RWPE2 (cell line): ENCODE results near the gene GLRA1.
A peak's percentile ranks its signal among the peaks of the same experiment; 100 is the strongest.
"Not testable (repeated sequence)": the region's sequence is repeated elsewhere in the genome, so short reads cannot be mapped to it uniquely, and the experiment has no call there.

Source experiments
- ATAC-seq: fragments of 200-7000 bp; cut with Tn5 transposase; 3 replicates; pipeline ENCODE4 v1.9.1; 2021; ENCODE audit warnings: low read depth
- DNase-seq: peaks from one replicate; pipeline ENCODE4 v3.0.0-alpha.2; 2020; ENCODE audit warnings: low spot score
- H3K27ac ChIP-seq: fragments of 450-650 bp; 2 replicates; pipeline ENCODE4 v1.5.1; 2017; ENCODE audit warnings: mild to moderate bottlenecking; ENCODE audit not compliant: poor library complexity, severe bottlenecking
- H3K27me3 ChIP-seq: fragments of 250-450 bp; sonication (Bioruptor Pico); 2 replicates; pipeline ENCODE4 v1.5.1; 2021; ENCODE audit warnings: mild to moderate bottlenecking, moderate library complexity; ENCODE audit not compliant: insufficient read depth, poor library complexity, severe bottlenecking
- H3K36me3 ChIP-seq: fragments of 250-450 bp; sonication (Bioruptor Pico); 2 replicates; pipeline ENCODE4 v1.5.1; 2020; ENCODE audit warnings: low read depth, mild to moderate bottlenecking, moderate library complexity
- H3K4me1 ChIP-seq: fragments of 250-450 bp; sonication (Bioruptor Pico); 2 replicates; pipeline ENCODE4 v1.5.1; 2021; ENCODE audit warnings: mild to moderate bottlenecking, moderate library complexity; ENCODE audit not compliant: insufficient read depth, poor library complexity, severe bottlenecking
- H3K4me3 ChIP-seq: fragments of 250-450 bp; sonication (Bioruptor Pico); 2 replicates; pipeline ENCODE4 v1.5.1; 2021; ENCODE audit warnings: mild to moderate bottlenecking, moderate library complexity; ENCODE audit not compliant: severe bottlenecking
- H3K9me3 ChIP-seq: fragments of 250-450 bp; sonication (Bioruptor Pico); 2 replicates; pipeline ENCODE4 v1.5.1; 2021; ENCODE audit warnings: mild to moderate bottlenecking, moderate library complexity; ENCODE audit not compliant: severe bottlenecking
- TF ChIP-seq, protein P1 (sequence below): fragments of 450-650 bp; IDR thresholded peaks from one replicate; pipeline ENCODE4 v1.5.1; 2017; ENCODE audit warnings: mild to moderate bottlenecking, moderate library complexity; ENCODE audit not compliant: poor library complexity, severe bottlenecking

GLRA1 gene

DNA sequence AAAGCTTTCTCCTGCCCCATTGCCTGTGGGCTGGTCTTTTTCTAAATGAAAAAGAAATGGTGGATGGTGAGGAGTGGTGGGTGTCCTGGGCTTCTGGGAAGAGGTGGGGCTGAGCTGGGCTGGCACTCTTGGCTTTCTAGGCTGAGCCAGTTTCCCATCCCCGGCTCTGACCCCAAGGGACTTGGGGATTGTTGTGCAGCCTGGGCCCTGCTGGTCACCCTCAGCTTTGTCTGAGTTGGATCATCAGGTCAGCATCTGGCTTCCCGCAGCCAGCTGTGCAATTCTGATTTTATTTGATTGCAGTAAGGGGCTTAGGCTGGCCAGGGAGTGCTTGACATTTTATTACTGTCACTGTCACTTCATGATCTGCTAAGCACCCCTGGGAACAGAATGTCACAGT is 25.3 kb downstream of the GLRA1 start:
- Histone ChIP-seq H3K36me3 (no peaks in the 10 kb centered on the region), H3K27ac (no peak overlapping the region), H3K4me1 (peaks cover 25% of the 10 kb centered on the region), H3K9me3 (no peaks in the 10 kb centered on the region), H3K4me3 (no peak overlapping the region), H3K27me3 (no peaks in the 10 kb centered on the region)
- DNase-seq (no peak), ATAC-seq (no peak)
- TF ChIP-seq, protein P1, sequence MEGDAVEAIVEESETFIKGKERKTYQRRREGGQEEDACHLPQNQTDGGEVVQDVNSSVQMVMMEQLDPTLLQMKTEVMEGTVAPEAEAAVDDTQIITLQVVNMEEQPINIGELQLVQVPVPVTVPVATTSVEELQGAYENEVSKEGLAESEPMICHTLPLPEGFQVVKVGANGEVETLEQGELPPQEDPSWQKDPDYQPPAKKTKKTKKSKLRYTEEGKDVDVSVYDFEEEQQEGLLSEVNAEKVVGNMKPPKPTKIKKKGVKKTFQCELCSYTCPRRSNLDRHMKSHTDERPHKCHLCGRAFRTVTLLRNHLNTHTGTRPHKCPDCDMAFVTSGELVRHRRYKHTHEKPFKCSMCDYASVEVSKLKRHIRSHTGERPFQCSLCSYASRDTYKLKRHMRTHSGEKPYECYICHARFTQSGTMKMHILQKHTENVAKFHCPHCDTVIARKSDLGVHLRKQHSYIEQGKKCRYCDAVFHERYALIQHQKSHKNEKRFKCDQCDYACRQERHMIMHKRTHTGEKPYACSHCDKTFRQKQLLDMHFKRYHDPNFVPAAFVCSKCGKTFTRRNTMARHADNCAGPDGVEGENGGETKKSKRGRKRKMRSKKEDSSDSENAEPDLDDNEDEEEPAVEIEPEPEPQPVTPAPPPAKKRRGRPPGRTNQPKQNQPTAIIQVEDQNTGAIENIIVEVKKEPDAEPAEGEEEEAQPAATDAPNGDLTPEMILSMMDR, result no peak

DNA sequence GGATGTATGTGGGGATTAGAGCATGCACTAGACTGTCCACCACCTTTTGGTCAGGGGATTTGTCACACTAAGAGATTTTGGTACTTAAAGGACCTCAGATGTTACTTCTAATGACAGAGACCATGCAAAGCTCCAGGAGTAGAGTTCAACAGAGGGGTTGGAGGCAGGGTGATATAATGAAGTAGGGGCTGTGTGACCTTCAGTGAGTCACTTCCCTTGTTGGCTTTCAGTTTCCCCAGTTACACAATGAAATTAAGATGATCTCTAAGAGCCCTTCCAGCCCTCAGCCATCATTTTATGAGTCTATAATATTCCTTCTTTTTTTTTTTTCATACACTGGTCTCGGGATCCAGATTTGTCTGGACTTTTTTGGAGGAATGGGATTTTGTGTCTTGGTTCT is 26.8 kb downstream of the GLRA1 start:
- H3K9me3 ChIP-seq, result no peaks in the 10 kb centered on the region
- ATAC-seq (no peak), DNase-seq (no peak)
- TF ChIP-seq, protein P1, result no peak
- no peak overlapping the region for H3K4me3 ChIP-seq
- peaks cover 25% of the 10 kb centered on the region for H3K4me1 ChIP-seq
- H3K27me3 ChIP-seq, result no peaks in the 10 kb centered on the region
- H3K27ac ChIP-seq, result peak overlapping the region; percentile 77
- no peaks in the 10 kb centered on the region for H3K36me3 ChIP-seq

DNA sequence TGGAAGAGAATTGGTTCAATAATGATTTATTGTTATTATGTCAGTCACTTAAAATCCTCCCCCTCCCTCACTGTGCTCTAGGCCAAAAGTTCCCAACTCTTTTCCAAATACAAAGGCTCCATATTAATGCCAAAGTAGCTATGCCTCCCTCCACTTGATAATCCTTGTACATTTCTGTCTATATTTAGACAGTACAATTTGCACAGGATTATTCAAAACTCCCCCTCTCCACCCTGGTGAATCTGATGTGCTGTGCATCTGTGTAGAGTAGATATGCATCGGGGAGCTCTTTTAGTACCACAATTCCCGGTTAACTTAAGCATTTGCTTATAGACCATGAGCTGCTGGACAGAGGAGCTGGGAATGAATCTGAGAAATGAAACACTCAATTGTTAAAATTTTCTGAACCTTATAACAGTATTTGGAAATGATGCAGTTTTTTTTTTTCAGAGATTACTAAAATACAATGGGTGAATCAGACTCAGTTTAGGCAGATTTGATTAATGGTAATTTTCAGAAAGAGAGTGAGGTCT is 27.6 kb downstream of the GLRA1 start:
- Histone ChIP-seq H3K4me3 (no peak overlapping the region), H3K9me3 (no peaks in the 10 kb centered on the region), H3K36me3 (no peaks in the 10 kb centered on the region), H3K27me3 (no peaks in the 10 kb centered on the region), H3K4me1 (peaks cover 25% of the 10 kb centered on the region), H3K27ac (peak overlapping the region; percentile 77)
- DNase-seq, result no peak
- no peak for ATAC-seq
- TF ChIP-seq, protein P1, result no peak

DNA sequence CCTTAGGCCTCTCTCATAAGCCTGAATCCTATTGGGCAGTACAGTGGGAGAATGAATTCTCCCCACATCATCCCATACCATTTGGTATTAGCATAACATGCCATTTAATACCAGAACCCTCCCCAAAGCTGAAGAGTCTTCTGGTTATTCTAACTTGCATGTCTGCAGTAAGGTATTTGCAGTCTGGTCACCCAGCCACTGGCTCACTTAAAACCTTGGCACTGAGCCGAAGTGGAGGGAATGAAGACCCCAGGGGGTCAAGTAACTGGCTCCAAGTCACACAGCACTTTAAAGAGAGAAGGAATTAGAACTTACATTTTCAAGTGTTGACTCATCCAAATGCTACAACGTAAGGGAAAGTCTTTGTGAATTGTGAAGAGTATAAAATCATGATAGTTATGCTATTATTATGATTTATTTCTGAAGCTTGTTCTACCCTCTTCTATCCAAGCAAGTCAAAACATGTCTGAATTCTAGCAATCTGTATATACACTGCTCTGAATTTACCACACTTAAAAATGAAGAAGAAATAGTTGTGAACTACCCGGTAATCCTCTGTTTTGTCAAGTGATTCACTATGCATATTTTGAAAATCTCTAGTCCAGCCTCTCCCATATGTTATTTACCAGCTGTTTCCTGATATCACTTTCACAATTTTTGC is 28.5 kb downstream of the GLRA1 start:
- ATAC-seq (peak; percentile 89), DNase-seq (peak; percentile 66)
- H3K36me3 ChIP-seq, result no peaks in the 10 kb centered on the region
- H3K4me1 ChIP-seq, result peaks cover 25% of the 10 kb centered on the region
- H3K9me3 ChIP-seq, result no peaks in the 10 kb centered on the region
- H3K4me3 ChIP-seq, result no peak overlapping the region
- TF ChIP-seq, protein P1, result no peak
- peak overlapping the region; percentile 77 for H3K27ac ChIP-seq
- H3K27me3 ChIP-seq, result no peaks in the 10 kb centered on the region

DNA sequence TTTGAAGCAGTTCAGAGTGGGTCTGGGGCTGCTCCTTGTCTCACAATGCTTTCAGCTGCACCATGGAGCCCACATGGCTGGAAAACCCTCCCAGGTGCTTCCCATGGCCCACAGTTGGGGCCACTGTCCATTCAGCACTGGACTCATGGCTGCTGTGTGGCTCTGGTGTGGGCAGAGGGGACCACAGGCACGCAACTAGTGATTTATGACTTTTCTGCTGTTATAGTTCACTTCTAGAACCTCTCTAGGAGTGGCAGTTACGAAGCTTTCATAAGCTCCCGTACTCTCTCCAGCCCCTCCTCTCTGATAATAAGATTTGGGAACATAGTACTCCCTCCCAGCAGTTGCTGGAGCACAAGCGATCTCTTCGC is 29.0 kb downstream of the GLRA1 start:
- ATAC-seq, result peak; percentile 8; the same call in 2 of the 3 replicates
- H3K27ac ChIP-seq, result peak overlapping the region; percentile 77

DNA sequence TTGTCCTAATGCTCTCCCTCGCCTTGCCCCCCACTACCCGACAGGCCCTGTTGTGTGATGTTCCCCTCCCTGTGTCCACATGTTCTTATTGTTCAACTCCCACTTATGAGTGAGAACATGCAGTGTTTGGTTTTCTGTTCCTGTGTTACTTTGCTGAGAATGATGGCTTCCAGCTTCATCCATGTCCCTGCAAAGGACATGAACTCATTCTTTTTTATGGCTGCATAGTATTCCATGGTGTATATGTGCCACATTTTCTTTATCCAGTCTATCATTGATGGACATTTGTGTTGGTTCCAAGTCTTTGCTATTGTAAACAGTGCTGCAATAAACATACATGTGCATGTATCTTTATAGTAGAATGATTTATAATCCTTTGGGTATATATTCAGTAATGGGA is 31.2 kb downstream of the GLRA1 start:
- not testable (repeated sequence) for H3K4me3 ChIP-seq, ATAC-seq, H3K9me3 ChIP-seq, DNase-seq, H3K27ac ChIP-seq, H3K36me3 ChIP-seq, H3K27me3 ChIP-seq
- H3K4me1 ChIP-seq, result peaks cover 25% of the 10 kb centered on the region

More for the DNA sequence above, 29.0 kb downstream of the GLRA1 start:
- TF ChIP-seq, protein P1, result no peak
- Histone ChIP-seq H3K36me3 (no peaks in the 10 kb centered on the region), H3K4me1 (peaks cover 25% of the 10 kb centered on the region), H3K27me3 (no peaks in the 10 kb centered on the region), H3K9me3 (no peaks in the 10 kb centered on the region), H3K4me3 (no peak overlapping the region)
- DNase-seq, result no peak
